HepG2 (cell line): ENCODE data around the gene PEX11G. TPM values are rescaled to one million over a fixed set of nuclear protein-coding genes. Genes with fewer than 3 reads are reported as not detected.

ENCODE experiments used
- ATAC-seq: fragments of 200-7000 bp; cut with Tn5 transposase; 3 replicates; pipeline ENCODE4 v1.9.1; 2020; ENCODE audit warnings: mild to moderate bottlenecking, moderate library complexity
- BruUV-seq: library from RNA; stranded (reverse); fragments of 400-500 nt; replicated peaks from 2 replicates; lab custom pipeline; 2021; lab: Mats Ljungman, UMichigan
- CTCF ChIA-PET: fragments of 300-600 bp; formaldehyde crosslinking; extraction: SDS; loops from one replicate; lab custom pipeline; 2021; ENCODE audit warnings: low total read pairs, inconsistent platforms, low intra/inter-chr PET ratio; lab: Yijun Ruan, JAX
- POLR2A ChIA-PET: fragments of 350-600 bp; sonication (Branson Sonifier 250); formaldehyde crosslinking; loops from one replicate; lab custom pipeline; 2020; ENCODE audit warnings: antibody characterized with exemption, inconsistent platforms; lab: Yijun Ruan, JAX
- DNase-seq: peaks from one replicate; pipeline ENCODE4 v3.0.0-alpha.2; 2015; ENCODE audit warnings: low spot score
- FAIRE-seq: peaks from 3 replicates; lab custom pipeline; 2011; peaks lifted over from hg19 to GRCh38; lab: Jason Lieb, UNC
- H2AFZ ChIP-seq: one replicate; pipeline ENCODE4 v1.6.1; 2011; ENCODE audit warnings: low read length, inconsistent platforms
- H3K27ac ChIP-seq: fragments of 300-600 bp; 3 replicates; pipeline ENCODE4 v1.8.0; 2011; ENCODE audit warnings: mixed run types, mild to moderate bottlenecking, mixed read lengths, low read length, inconsistent platforms; ENCODE audit not compliant: insufficient read depth; ENCODE audit errors: extremely low read length
- H3K27me3 ChIP-seq, 2 experiments: fragments of 200-600 bp in 1 of 2; 2 replicates in 1 of 2; 3 replicates in 1 of 2; pipeline versions ENCODE4 v1.6.0 to v1.8.0; 2011; ENCODE audit warnings: low read length in 2 of 2, mild to moderate bottlenecking in 2 of 2, moderate library complexity in 2 of 2, inconsistent platforms in 1 of 2; ENCODE audit not compliant: insufficient read depth in 2 of 2, control insufficient read depth in 1 of 2
- H3K36me3 ChIP-seq, 2 experiments: fragments of 200-600 bp in 1 of 2; replicated peaks in 1 of 2; 2 replicates in 1 of 2; 3 replicates in 1 of 2; pipeline versions ENCODE4 v1.5.1 to v1.8.0; 2011; ENCODE audit warnings: low read length in 2 of 2, inconsistent platforms in 1 of 2; ENCODE audit not compliant: insufficient read depth in 2 of 2, control insufficient read depth in 1 of 2
- H3K4me1 ChIP-seq: 2 replicates; pipeline ENCODE4 v1.5.1; 2012; ENCODE audit warnings: low read length, inconsistent platforms; ENCODE audit not compliant: insufficient read depth
- H3K4me2 ChIP-seq: 2 replicates; pipeline ENCODE4 v1.6.0; 2011; ENCODE audit warnings: low read depth, low read length, inconsistent platforms
- H3K4me3 ChIP-seq, 3 experiments: fragments of 200-600 bp in 1 of 3; sonication (generic), shearing (Covaris generic) in 1 of 3; replicated peaks in 1 of 3; 2 replicates each; pipeline ENCODE4 v1.5.1; 2011 to 2016; ENCODE audit warnings: low read length in 3 of 3, inconsistent platforms in 2 of 3, low read depth in 2 of 3, mild to moderate bottlenecking in 2 of 3, control low read depth in 1 of 3, mixed read lengths in 1 of 3; ENCODE audit not compliant: insufficient read depth in 1 of 3
- H3K79me2 ChIP-seq: one replicate; pipeline ENCODE4 v1.6.1; 2011; ENCODE audit warnings: low read length, inconsistent platforms; ENCODE audit not compliant: insufficient read depth
- H3K9ac ChIP-seq: 2 replicates; pipeline ENCODE4 v1.6.0; 2011; ENCODE audit warnings: mild to moderate bottlenecking, low read depth, low read length, inconsistent platforms; ENCODE audit not compliant: insufficient read depth
- H3K9me3 ChIP-seq: 2 replicates; pipeline ENCODE4 v1.5.1; 2012; ENCODE audit warnings: mild to moderate bottlenecking, low read length
- H4K20me1 ChIP-seq: 2 replicates; pipeline ENCODE4 v1.6.0; 2011; ENCODE audit warnings: inconsistent platforms, mild to moderate bottlenecking, low read length, moderate library complexity; ENCODE audit not compliant: insufficient read depth
- ATAD3A ChIP-seq: sonication (generic); formaldehyde crosslinking; IDR thresholded peaks from 2 replicates; pipeline ENCODE4 v1.4.0; 2020; ENCODE audit warnings: missing genetic modification reagents
- ATF7-NPFF ChIP-seq: sonication (generic); formaldehyde crosslinking; IDR thresholded peaks from 2 replicates; pipeline ENCODE4 v1.8.1; 2023; ENCODE audit warnings: mild to moderate bottlenecking, low read depth, missing genetic modification reagents, moderate library complexity
- HNF4A ChIP-seq: sonication (generic); formaldehyde crosslinking; IDR thresholded peaks from 2 replicates; pipeline ENCODE4 v1.4.0; 2020; ENCODE audit warnings: missing genetic modification reagents
- HNF4G ChIP-seq, 2 experiments: sonication (generic) in 1 of 2; formaldehyde crosslinking in 1 of 2; IDR thresholded peaks; 2 replicates each; pipeline versions ENCODE4 v1.4.0 to v1.6.1; 2011 to 2020; ENCODE audit warnings: borderline replicate concordance in 2 of 2, low read depth in 2 of 2, mild to moderate bottlenecking in 2 of 2, low read length in 1 of 2, missing genetic modification reagents in 1 of 2, moderate library complexity in 1 of 2
- KDM2A ChIP-seq: sonication (generic); formaldehyde crosslinking; IDR thresholded peaks from 2 replicates; pipeline ENCODE4 v1.4.0; 2020; ENCODE audit warnings: low read depth, missing genetic modification reagents, borderline replicate concordance
- MAZ ChIP-seq, 2 experiments: sonication (generic) in 1 of 2; formaldehyde crosslinking in 1 of 2; IDR thresholded peaks; 2 replicates each; pipeline versions ENCODE4 v1.5.0 to v1.6.1; 2012 to 2020; ENCODE audit warnings: low read depth in 2 of 2, mild to moderate bottlenecking in 2 of 2, borderline replicate concordance in 1 of 2, improper control_type of control experiment in 1 of 2, low read length in 1 of 2, missing genetic modification reagents in 1 of 2, moderate library complexity in 1 of 2
- MTA1 ChIP-seq: sonication (generic); formaldehyde crosslinking; IDR thresholded peaks from 2 replicates; pipeline ENCODE4 v1.4.0; 2020; ENCODE audit warnings: missing genetic modification reagents, mild to moderate bottlenecking, borderline replicate concordance
- NR2F2 ChIP-seq: IDR thresholded peaks from 2 replicates; pipeline ENCODE4 v1.6.1; 2012; ENCODE audit warnings: low read depth, inconsistent platforms, borderline replicate concordance
- RFXAP ChIP-seq: sonication (generic); formaldehyde crosslinking; IDR thresholded peaks from 2 replicates; pipeline ENCODE4 v1.4.0; 2020; ENCODE audit warnings: missing genetic modification reagents, borderline replicate concordance
- ZBTB38 ChIP-seq: sonication (generic); formaldehyde crosslinking; IDR thresholded peaks from 2 replicates; pipeline ENCODE4 v1.5.1; 2020; ENCODE audit warnings: mild to moderate bottlenecking, missing genetic modification reagents
- ZFX ChIP-seq: sonication (generic); formaldehyde crosslinking; IDR thresholded peaks from 2 replicates; pipeline ENCODE4 v1.4.0; 2020; ENCODE audit warnings: mild to moderate bottlenecking, low read depth, missing genetic modification reagents, moderate library complexity
- ZMYM3 ChIP-seq: sonication (generic); formaldehyde crosslinking; IDR thresholded peaks from 2 replicates; pipeline ENCODE4 v1.5.1; 2020; ENCODE audit warnings: mild to moderate bottlenecking, missing genetic modification reagents
- ZNF543 ChIP-seq: sonication (generic); formaldehyde crosslinking; IDR thresholded peaks from 2 replicates; pipeline ENCODE4 v1.4.0; 2020; ENCODE audit warnings: mild to moderate bottlenecking, missing genetic modification reagents
- ZNF607 ChIP-seq: sonication (generic); formaldehyde crosslinking; IDR thresholded peaks from 2 replicates; pipeline ENCODE4 v1.5.1; 2020; ENCODE audit warnings: missing genetic modification reagents, mild to moderate bottlenecking, borderline replicate concordance
- ZNF768 ChIP-seq: sonication (generic); formaldehyde crosslinking; IDR thresholded peaks from 2 replicates; pipeline ENCODE4 v1.4.0; 2020; ENCODE audit warnings: missing genetic modification reagents
- WGBS: methylation state at CpG from one replicate; pipeline ENCODE4 v1.1.6; 2017; ENCODE audit warnings: low lambda C conversion rate; 5-methylcytosine and 5-hydroxymethylcytosine counted together
- in situ Hi-C: cut with HindIII; loops from 2 replicates; pipeline ENCODE4 v1.10.0; 2017; ENCODE audit warnings: low pct_unique_long_range_greater_than_20kb; ENCODE audit not compliant: extremely low pct_ligation_motif_present
- intact Hi-C: fragments of 100-400 bp; cut with micrococcal nuclease; formaldehyde crosslinking; loops from one replicate; pipeline ENCODE4 v1.10.0; 2022; ENCODE audit not compliant: unreplicated experiment
- polyA plus RNA-seq, 8 experiments: library from polyadenylated mRNA; depleted of rRNA in 3 of 8; stranded (reverse) in 7 of 8; unstranded in 1 of 8; fragments of >200 nt; fragmentation: Illumina TruSeq in 4 of 8; extraction: Trizol in 4 of 8; gene quantifications; 2 replicates each; pipeline versions ENCODE4 v1.2.1 to v1.2.3, GENCODE V29; 2011 to 2016; ENCODE audit warnings: low read depth in 4 of 8, missing spikeins in 1 of 8, mixed read lengths in 1 of 8; ENCODE audit not compliant: insufficient read depth in 1 of 8
- total RNA-seq, 5 experiments: library from RNA; depleted of rRNA; stranded (reverse); fragments of >200 nt; fragmentation: Illumina TruSeq; extraction: Trizol; gene quantifications; 2 replicates each; pipeline ENCODE4 v1.2.3, GENCODE V29; 2016; ENCODE audit warnings: low read depth in 1 of 5
- TF ChIP-seq, protein P1 (sequence below): sonication (generic); formaldehyde crosslinking; IDR thresholded peaks from 2 replicates; pipeline ENCODE4 v1.5.1; 2020; ENCODE audit warnings: mild to moderate bottlenecking, missing genetic modification reagents, moderate library complexity
- TF ChIP-seq, protein P2 (sequence below): sonication (generic); formaldehyde crosslinking; IDR thresholded peaks from 2 replicates; pipeline ENCODE4 v1.5.1; 2020; ENCODE audit warnings: mild to moderate bottlenecking, missing genetic modification reagents

Gene PEX11G
- total and polyA plus RNA-seq, 2 of the 13 experiments (the other 11 are each of a cell fraction or from before 2014, with no cell fraction given), result not detected

DNA sequence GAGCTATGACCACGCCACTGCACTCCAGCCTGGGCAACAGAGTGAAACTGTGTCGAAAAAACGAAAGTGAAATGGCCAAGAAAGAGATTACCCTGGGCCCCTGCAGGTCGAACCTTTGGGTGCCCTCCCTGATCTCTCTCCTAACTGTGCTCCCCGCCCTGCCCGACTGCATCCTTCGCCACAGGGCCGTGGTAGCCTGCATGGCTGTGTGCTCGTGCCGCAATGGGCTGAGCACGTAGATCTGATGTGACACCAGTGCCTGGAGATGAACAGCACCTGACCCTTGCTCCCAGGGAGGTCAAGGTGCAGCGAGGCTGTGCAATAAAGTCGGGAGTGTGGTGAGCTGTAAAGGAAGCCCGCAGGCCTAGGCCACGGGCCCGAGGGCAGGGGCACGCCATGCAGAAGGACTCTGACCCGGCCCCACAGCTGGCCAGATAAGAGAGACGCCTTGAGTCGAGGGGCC is 60.2 kb downstream of the PEX11G start:
- FAIRE-seq (no peak), DNase-seq (no peak), ATAC-seq (peak; percentile 55)
- Histone ChIP-seq H3K4me1 (peaks cover 16% of the 10 kb centered on the region), H3K79me2 (no peaks in the 10 kb centered on the region), H3K4me3 (no peak overlapping the region), H3K27ac (no peak overlapping the region), H3K4me2 (no peak overlapping the region), H3K9ac (no peak overlapping the region), H3K27me3 (no peaks in the 10 kb centered on the region), H4K20me1 (no peaks in the 10 kb centered on the region), H3K36me3 (0 out of 5 replicates have a peak, but pooled peaks cover 0 to 6% of the 10 kb centered on the region in 2 experiments), H2AFZ (no peak overlapping the region), H3K9me3 (no peaks in the 10 kb centered on the region)
- POLR2A ChIA-PET, result no interaction called here
- BruUV-seq, result no TSS peak
- in situ Hi-C loops (no loop called here), intact Hi-C loops (no loop called here)
- WGBS, result 73% methylated on average over 18 of the region's 20 CpGs
- CTCF ChIA-PET, result no interaction called here
- TF ChIP-seq, protein P1, sequence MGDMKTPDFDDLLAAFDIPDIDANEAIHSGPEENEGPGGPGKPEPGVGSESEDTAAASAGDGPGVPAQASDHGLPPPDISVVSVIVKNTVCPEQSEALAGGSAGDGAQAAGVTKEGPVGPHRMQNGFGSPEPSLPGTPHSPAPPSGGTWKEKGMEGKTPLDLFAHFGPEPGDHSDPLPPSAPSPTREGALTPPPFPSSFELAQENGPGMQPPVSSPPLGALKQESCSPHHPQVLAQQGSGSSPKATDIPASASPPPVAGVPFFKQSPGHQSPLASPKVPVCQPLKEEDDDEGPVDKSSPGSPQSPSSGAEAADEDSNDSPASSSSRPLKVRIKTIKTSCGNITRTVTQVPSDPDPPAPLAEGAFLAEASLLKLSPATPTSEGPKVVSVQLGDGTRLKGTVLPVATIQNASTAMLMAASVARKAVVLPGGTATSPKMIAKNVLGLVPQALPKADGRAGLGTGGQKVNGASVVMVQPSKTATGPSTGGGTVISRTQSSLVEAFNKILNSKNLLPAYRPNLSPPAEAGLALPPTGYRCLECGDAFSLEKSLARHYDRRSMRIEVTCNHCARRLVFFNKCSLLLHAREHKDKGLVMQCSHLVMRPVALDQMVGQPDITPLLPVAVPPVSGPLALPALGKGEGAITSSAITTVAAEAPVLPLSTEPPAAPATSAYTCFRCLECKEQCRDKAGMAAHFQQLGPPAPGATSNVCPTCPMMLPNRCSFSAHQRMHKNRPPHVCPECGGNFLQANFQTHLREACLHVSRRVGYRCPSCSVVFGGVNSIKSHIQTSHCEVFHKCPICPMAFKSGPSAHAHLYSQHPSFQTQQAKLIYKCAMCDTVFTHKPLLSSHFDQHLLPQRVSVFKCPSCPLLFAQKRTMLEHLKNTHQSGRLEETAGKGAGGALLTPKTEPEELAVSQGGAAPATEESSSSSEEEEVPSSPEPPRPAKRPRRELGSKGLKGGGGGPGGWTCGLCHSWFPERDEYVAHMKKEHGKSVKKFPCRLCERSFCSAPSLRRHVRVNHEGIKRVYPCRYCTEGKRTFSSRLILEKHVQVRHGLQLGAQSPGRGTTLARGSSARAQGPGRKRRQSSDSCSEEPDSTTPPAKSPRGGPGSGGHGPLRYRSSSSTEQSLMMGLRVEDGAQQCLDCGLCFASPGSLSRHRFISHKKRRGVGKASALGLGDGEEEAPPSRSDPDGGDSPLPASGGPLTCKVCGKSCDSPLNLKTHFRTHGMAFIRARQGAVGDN (CRISPR knock-in tag), result peak; percentile 69
- TF ChIP-seq HNF4A (CRISPR knock-in tag) (peak; percentile 80), ZNF768 (CRISPR knock-in tag) (peak; percentile 66; the same call in 1 of the 2 replicates), ATF7-NPFF (peak; percentile 50; the same call in 1 of the 2 replicates), MAZ (IDR thresholded peaks at IDR 0.05; ENCODE audit: borderline replicate concordance, low read depth, low read length) (no peak), MAZ (CRISPR knock-in tag; IDR thresholded peaks at IDR 0.05; ENCODE audit: low read depth) (no peak), KDM2A (CRISPR knock-in tag) (0 out of 2 replicates have a peak, but pooled peaks have one; percentile 18), HNF4G (IDR thresholded peaks at IDR 0.05; ENCODE audit: borderline replicate concordance, low read depth, low read length) (peak; percentile 66), HNF4G (CRISPR knock-in tag; IDR thresholded peaks at IDR 0.05; ENCODE audit: borderline replicate concordance, low read depth) (no peak), ZFX (CRISPR knock-in tag) (peak; percentile 28; the same call in 1 of the 2 replicates), ZBTB38 (CRISPR knock-in tag) (peak; percentile 65; the same call in 1 of the 2 replicates), RFXAP (no peak), ZNF607 (CRISPR knock-in tag) (no peak), ZNF543 (peak; percentile 86), NR2F2 (peak; percentile 56; the same call in 1 of the 2 replicates), ATAD3A (CRISPR knock-in tag) (no peak), ZMYM3 (peak; percentile 56), MTA1 (0 out of 2 replicates have a peak, but pooled peaks have one; percentile 18)
- TF ChIP-seq, protein P2, sequence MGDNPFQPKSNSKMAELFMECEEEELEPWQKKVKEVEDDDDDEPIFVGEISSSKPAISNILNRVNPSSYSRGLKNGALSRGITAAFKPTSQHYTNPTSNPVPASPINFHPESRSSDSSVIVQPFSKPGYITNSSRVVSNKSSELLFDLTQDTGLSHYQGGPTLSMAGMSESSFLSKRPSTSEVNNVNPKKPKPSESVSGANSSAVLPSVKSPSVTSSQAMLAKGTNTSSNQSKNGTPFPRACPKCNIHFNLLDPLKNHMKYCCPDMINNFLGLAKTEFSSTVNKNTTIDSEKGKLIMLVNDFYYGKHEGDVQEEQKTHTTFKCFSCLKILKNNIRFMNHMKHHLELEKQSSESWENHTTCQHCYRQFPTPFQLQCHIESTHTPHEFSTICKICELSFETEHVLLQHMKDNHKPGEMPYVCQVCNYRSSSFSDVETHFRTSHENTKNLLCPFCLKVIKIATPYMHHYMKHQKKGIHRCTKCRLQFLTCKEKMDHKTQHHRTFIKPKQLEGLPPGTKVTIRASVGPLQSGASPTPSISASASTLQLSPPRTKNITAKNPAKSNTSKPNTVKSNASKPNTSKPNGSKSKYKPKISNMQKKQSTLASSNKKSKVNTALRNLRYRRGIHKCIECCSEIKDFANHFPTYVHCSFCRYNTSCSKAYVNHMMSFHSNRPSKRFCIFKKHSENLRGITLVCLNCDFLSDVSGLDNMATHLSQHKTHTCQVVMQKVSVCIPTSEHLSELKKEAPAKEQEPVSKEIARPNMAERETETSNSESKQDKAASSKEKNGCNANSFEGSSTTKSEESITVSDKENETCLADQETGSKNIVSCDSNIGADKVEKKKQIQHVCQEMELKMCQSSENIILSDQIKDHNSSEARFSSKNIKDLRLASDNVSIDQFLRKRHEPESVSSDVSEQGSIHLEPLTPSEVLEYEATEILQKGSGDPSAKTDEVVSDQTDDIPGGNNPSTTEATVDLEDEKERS (CRISPR knock-in tag), result no peak
